ENCODE results near the gene XCR1.
"Not testable (repeated sequence)": the region's sequence is repeated elsewhere in the genome, so short reads cannot be mapped to it uniquely, and the experiment has no call there.

Gene XCR1

GRCh38 chr3:46003706-46004105, 23.6 kb downstream of the XCR1 start:
- not testable (repeated sequence) for DNase-seq

- no peak for DNase-seq
These were observed 26.1 kb downstream of the XCR1 start for GRCh38 chr3:46001178-46001577.

DNA sequence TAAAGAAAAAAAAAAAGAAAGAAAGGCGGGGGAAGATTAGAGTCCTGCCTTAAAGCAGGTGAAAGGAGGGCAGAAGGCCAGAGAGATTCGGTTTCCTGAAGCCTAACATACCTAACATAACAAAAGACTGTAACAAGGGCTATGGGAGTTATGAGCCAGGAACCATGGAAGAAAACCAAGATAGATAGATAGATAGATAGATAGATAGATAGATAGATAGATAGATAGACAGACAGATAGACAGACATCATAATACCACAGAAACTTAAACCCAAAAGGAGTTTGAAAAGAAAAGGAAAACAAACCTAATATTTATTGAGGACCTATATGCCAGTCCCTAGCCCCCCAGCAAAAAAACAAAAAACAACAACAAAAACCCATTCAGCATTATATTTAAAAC, 29.3 kb downstream of the XCR1 start:
- DNase-seq, result no peak

- not testable (repeated sequence) for DNase-seq
These were observed 29.8 kb downstream of the XCR1 start for GRCh38 chr3:45997499-45997898.

GRCh38 chr3:45995236-45996192, 31.8 kb downstream of the XCR1 start, which contains the start of gene FYCO1:
Gene FYCO1, minus strand, starts transcription at chr3:45995824. Its CDS starts 10,914 bp downstream, at chr3:45984910.
- DNase-seq, result peak; percentile 91

- peak; percentile 64 for DNase-seq
These were observed 32.7 kb downstream of the XCR1 start for GRCh38 chr3:45994419-45995235.

DNA sequence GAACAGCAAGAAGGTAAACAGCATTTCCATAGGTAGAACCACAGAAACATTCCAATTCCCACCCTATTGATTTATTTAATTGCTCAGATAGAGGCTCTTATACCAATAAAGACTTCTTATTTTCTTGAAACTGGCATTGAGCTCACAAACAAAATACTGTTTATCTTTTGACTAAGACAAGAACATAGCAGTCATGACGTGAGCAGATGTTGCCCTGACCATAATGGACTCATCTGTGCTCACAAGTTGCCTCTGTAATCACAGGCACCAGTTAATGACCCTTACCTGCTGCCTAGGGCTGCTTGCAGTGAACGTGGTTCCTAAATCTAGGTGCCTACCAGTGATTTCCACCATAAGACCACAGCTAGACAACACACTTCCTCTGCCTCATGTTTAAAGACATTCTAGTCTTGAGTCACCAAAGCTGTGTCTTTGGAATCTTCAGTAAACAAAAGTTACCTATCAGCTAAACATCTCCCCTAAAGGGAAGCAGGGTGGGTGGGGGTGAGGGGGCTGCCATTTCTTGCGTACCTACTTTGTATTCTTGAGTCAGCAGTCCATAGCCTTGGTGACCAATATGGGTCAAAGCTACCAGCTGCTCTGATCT, 33.8 kb downstream of the XCR1 start:
- DNase-seq, result peak; percentile 67

DNA sequence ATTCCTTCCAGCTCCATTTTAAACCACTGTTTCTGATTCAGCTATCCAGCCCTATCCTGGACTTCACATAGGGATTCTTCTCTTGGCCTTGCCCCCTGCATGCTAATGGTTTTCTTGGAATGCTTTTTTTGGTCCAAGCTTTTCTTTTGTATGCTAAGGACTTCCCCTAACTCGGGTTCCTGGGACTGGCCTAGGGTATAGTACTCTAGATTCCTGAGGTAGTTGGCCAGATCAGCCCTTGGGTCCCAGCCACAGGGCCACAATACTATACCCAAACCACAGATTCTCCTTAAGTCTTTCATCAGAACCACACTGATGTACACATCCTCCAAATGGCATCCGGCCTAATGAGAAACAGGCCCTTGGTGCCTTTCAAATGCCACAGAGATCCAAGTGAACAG, 34.5 kb downstream of the XCR1 start:
- no peak for DNase-seq

GRCh38 chr3:45992133-45992729, 35.1 kb downstream of the XCR1 start:
- DNase-seq, result peak; percentile 25

GRCh38 chr3:45991341-45991740, 35.9 kb downstream of the XCR1 start:
- no peak for DNase-seq

DNA sequence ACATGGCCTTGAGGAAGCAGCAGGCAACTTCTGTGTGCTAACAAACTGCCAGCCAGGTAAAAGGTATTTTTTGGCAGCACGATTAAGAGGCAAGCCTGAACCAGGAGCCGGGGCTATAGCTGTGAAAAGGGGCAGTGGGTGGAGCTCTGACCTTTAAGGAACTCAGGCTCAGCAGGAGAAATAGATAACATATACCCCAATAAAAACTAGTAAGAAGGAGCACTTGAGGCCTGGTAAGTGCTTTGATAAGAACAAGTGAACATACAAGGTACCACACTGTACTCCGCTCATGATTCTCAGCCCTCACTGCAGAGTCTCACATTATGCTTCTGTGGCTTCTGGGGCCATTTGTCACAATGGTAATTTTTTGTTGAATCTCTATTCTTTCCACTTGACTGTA, 37.1 kb downstream of the XCR1 start:
- DNase-seq, result no peak

- DNase-seq, result no peak
These were observed 38.5 kb downstream of the XCR1 start for GRCh38 chr3:45988804-45989203.

DNA sequence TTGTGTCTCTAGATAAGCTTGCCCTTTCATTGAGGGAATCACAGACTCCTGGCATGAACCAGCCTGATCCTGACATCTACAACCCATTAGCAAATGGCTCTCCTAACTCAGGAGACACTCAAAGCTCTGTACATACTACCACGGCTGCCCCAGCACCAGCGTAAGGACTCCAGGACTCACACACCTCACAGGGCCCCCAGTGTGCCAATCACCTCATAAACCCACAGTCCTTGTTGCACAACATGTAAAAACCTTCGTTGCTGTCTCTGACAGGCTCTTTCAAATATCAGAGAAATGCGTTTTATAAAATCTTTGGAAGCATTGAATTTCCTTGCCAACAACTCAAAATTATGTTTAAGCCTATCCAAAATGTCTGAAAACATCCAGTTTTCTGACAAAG, 38.9 kb downstream of the XCR1 start:
- DNase-seq, result no peak

DNA sequence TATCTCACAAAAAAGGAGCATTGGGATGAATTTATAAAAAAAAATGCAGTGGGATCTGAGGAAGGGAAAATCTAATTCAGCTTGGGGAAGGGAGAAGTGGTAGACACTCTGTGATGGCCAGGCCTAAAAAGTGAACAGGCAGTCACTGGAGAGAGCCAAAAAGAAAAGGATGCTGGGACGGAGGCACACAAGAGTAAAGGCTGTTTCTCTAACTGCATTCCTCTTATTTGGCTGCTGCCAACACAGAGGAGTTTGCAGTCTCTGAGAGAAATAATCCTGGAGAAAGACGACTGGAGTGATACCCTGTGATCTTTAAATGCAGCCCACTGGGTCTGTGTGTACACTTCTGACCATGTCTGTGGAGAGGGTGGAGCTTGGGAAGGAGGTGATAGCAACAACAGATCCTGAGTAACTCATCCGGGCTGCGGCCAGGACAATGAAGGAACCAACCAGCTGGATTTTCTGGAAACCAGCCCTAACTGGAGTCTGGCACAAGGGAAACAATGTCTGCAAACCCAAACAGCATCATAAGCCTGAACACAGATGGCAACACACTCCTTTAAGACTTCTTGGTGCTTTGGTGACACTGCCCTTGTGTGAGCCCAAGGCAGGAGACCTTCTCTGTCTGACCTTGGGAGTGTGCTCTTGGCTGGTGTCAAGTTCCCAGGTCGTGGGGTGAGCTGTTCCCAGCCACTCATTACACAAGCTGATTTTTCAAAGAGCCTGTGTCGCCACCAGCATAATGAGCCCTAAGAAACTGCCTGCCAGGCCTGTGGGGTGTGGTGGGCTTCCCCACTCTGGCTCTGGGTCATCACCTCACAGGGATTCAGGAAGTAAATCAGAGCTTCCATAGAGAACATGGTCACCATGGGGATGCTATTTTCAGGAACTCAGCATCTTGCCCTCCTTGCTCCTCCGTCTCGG, 39.7 kb downstream of the XCR1 start:
- no peak for DNase-seq

GRCh38 chr3:45986303-45986982, 40.8 kb downstream of the XCR1 start:
- no peak for DNase-seq

- DNase-seq, result no peak
These were observed 41.6 kb downstream of the XCR1 start for GRCh38 chr3:45985532-45986302.

- no peak for DNase-seq
These were observed 42.7 kb downstream of the XCR1 start for GRCh38 chr3:45984331-45985312.

DNA sequence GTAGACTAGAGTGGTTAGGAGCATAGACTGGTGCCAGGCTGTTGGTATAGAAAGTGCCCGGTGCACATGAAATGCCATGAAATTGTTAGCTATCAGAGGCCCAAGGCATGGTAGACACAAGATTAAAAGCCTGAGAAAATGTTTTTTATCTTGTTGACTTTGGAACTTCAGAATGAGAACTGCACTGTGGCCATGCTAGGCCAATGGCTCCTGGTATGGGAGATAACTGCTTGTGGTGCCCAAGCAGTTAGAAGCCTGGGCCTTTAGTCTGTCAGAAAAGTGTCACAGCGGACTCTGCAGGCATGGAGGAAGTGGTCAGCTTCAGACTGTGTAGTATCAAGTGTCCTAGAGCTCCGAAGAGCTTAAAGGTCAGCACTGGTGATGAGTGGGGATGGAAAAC, 43.5 kb downstream of the XCR1 start:
- DNase-seq, result no peak

All from CD4-positive, alpha-beta T cell treated with Interleukin-17A for 4 hours (primary cell).